GM21717 (cell line): ENCODE results near the gene CRYGS.

ENCODE experiments used
- ATAC-seq: cut with Tn5 transposase; IDR thresholded peaks from one replicate; pipeline ENCODE4 v1.9.1; 2021; ENCODE audit warnings: mild to moderate bottlenecking, moderate library complexity; ENCODE audit not compliant: unreplicated experiment

Gene CRYGS

DNA sequence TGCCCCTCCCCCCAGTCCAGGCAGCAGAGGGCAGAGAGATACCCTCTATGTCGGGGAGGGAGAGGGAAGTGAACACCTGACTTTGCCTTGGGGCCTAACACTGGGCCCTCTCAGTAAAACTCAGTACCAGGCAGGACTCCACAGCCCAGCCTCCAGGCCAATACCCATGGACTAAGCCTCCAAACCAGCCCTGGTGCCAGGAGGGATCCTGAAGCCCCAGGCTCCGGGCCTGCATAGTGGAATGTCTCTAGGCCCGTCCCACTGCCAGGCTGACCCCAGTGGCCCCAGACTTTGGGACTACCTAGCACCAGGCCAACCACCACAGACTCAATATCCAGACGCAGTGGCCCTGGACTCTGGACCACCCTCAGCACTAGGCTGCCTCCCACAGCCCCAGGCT lies 46.6 kb downstream of the CRYGS start:
- no peak for ATAC-seq

DNA sequence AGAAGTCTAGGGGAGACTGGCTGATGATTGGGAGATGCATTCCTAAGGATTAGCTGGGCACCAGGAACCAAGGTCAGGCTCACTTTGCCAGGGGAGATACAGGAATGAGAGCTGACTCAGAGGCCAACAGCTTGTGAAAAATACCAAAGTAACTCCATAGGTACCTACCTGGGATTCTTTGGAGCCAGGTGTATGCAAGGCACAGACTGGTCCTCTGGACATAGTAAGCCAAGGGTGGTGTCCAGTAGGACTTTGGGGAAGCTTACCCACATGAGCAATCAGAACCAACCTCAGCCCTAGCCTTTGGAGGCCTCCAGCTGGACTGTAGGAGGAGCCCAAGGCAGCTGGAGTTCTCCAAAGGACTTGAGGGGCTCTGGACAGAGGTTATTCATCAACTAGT lies 47.5 kb downstream of the CRYGS start:
- no peak for ATAC-seq

DNA sequence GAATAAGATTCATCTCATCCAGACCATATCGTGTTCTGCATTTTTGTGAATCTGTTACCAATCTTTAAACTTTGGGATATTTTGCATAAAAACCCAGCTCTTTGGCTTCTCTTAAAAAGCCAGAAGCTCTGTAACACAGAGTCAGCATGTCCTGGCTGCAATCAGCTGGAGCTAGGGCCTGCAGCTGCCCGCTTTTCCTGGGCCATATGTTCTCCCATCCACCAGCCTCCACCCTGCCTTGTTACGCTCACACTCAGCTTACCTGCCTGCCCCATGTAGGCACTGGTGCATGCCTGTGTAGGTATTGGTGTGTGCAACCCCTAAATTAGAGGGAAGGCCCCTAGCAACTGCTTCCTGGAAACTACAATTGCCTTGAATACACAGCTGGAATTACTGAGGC lies 48.2 kb downstream of the CRYGS start:
- ATAC-seq: no peak

DNA sequence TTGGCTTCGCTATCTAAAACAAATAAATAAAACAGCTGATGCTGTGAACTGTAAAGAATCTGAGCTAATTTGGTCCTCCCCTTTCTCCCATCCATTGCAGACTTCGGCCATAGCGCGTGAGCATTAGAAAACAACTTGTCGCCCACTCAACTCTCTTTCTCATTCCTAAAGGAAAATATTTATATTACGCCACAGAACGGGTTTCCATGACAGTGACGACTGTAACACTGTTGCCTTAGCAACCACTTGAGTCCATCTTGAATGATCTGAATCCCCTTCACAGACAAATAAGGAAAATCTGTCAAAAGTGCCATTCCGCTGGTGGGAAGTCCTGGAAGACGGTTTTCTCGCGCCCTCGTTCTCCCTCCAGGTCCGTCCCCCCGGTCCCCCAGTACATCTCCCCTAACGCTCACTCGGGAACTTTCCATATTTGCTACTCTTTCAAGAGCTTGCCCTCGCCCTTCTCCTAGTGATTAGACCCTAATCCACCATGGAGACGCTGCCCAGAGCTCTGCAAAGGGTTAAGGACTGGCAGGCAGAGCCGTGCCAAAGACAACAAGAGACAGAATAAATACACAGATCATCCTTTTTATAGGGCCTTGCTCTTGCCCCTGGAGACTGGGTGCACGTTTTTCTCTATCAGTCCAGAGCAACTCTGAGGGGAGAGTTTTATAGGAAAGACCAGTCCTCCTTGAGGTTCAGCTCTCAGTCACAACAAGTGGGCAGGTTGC lies 50.5 kb downstream of the CRYGS start:
- ATAC-seq: no peak

DNA sequence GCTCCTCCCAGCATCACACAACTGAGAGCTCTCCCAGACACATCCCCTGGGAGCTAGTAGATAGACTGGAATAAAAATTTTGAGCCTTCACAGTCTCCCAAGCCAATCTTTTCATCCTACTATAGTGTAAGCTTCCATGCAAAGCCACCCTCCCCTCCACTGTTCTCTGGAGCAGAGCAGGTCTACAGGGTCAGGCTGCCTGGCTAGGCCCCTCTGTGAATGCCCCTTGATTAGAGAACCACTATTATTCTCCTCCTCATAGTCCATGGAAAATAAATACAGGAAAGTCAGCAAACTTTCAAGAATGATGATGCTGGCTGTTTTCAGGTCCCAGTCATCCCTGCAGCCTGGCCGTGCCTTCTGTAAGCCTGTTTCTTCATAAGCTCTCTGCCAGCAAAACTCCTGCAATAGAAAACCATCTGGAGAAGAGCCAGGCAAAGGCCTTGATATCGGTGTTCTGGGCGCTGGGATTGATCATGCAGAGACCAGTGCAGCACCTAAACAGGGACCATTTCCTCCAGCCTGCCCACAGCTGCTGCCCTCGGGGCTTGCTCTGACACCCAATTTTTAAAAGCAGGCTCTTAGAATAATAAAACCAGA lies 51.7 kb downstream of the CRYGS start:
- ATAC-seq: no peak

DNA sequence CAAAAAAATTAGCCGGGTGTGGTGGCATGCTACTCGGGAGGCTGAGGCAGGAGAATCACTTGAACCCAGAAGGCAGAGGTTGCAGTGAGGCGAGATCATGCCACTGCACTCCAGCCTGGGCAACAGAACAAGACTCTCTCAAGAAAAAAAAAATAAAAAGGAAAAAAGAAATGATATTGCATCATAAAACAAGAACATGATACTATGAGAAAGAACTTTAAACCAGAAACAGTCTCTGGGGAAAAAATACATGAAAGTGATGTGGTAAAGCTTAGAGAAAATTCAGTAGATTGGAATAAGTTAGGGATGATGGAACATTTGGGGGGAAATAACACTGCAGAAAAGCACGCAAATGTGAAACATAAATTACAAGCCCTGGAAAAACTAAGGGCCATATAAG lies 54.7 kb downstream of the CRYGS start:
- ATAC-seq: no peak
